MM.1S (cell line): ENCODE results near the gene OBSCN.

ENCODE experiments used
- DNase-seq: peaks from one replicate; pipeline ENCODE4 v3.0.0-alpha.2; 2015
- H2AFZ ChIP-seq: fragments of 300-600 bp; sonication (generic); 2 replicates; pipeline ENCODE4 v1.6.0; 2016; ENCODE audit warnings: antibody characterized with exemption, low read length
- H3F3A ChIP-seq: fragments of 300-600 bp; sonication (generic); 2 replicates; pipeline ENCODE4 v1.6.1; 2016; ENCODE audit warnings: mild to moderate bottlenecking, antibody characterized with exemption, low read length, moderate library complexity, mixed read lengths; ENCODE audit not compliant: insufficient read depth
- H3K27ac ChIP-seq: fragments of 300-600 bp; sonication (generic); 2 replicates; pipeline ENCODE4 v1.5.1; 2016; ENCODE audit warnings: mild to moderate bottlenecking, low read length
- H3K27me3 ChIP-seq: fragments of 300-600 bp; sonication (generic); replicated peaks from 2 replicates; pipeline ENCODE4 v1.6.0; 2016; ENCODE audit warnings: low read length; ENCODE audit not compliant: insufficient read depth
- H3K36me3 ChIP-seq: fragments of 300-600 bp; sonication (generic); replicated peaks from 2 replicates; pipeline ENCODE4 v1.6.1; 2016; ENCODE audit warnings: mild to moderate bottlenecking, low read length, mixed read lengths; ENCODE audit not compliant: insufficient read depth
- H3K4me1 ChIP-seq: fragments of 300-600 bp; sonication (generic); 2 replicates; pipeline ENCODE4 v1.6.1; 2016; ENCODE audit warnings: low read length, mixed read lengths
- H3K4me2 ChIP-seq: fragments of 300-600 bp; sonication (generic); 2 replicates; pipeline ENCODE4 v1.6.0; 2016; ENCODE audit warnings: low read depth, low read length
- H3K4me3 ChIP-seq: fragments of 300-600 bp; sonication (generic); 2 replicates; pipeline ENCODE4 v1.5.1; 2016; ENCODE audit warnings: low read length, mixed read lengths
- H3K79me2 ChIP-seq: fragments of 300-600 bp; sonication (generic); 2 replicates; pipeline ENCODE4 v1.6.1; 2016; ENCODE audit warnings: mixed run types, low read length, mixed read lengths
- H3K9ac ChIP-seq: fragments of 300-600 bp; sonication (generic); 2 replicates; pipeline ENCODE4 v1.6.1; 2016; ENCODE audit warnings: low read length, mixed read lengths
- H3K9me2 ChIP-seq: fragments of 300-600 bp; sonication (generic); replicated peaks from 2 replicates; pipeline ENCODE4 v1.6.1; 2016; ENCODE audit warnings: mild to moderate bottlenecking, low read length, mixed read lengths; ENCODE audit not compliant: insufficient read depth
- H3K9me3 ChIP-seq: fragments of 300-600 bp; sonication (generic); replicated peaks from 2 replicates; pipeline ENCODE4 v1.6.1; 2016; ENCODE audit warnings: mild to moderate bottlenecking, low read length, mixed read lengths; ENCODE audit not compliant: insufficient read depth
- H4K20me1 ChIP-seq: fragments of 300-600 bp; sonication (generic); 2 replicates; pipeline ENCODE4 v1.6.1; 2016; ENCODE audit warnings: mild to moderate bottlenecking, low read length, moderate library complexity, mixed read lengths; ENCODE audit not compliant: insufficient read depth
- EZH2 ChIP-seq: fragments of 300-600 bp; sonication (generic); optimal IDR thresholded peaks from 2 replicates; pipeline ENCODE3; 2017; ENCODE audit warnings: low read depth, mild to moderate bottlenecking, antibody characterized with exemption, low read length, mixed read lengths
- EZH2phosphoT487 ChIP-seq: fragments of 300-600 bp; sonication (generic); IDR thresholded peaks from 2 replicates; pipeline ENCODE4 v1.6.1; 2018; ENCODE audit warnings: antibody characterized with exemption, low read length
- TF ChIP-seq, protein P1 (sequence below): fragments of 300-600 bp; sonication (generic); IDR thresholded peaks from 2 replicates; pipeline ENCODE4 v1.5.1; 2016; ENCODE audit warnings: antibody characterized with exemption, low read length, mixed read lengths

Gene OBSCN

DNA sequence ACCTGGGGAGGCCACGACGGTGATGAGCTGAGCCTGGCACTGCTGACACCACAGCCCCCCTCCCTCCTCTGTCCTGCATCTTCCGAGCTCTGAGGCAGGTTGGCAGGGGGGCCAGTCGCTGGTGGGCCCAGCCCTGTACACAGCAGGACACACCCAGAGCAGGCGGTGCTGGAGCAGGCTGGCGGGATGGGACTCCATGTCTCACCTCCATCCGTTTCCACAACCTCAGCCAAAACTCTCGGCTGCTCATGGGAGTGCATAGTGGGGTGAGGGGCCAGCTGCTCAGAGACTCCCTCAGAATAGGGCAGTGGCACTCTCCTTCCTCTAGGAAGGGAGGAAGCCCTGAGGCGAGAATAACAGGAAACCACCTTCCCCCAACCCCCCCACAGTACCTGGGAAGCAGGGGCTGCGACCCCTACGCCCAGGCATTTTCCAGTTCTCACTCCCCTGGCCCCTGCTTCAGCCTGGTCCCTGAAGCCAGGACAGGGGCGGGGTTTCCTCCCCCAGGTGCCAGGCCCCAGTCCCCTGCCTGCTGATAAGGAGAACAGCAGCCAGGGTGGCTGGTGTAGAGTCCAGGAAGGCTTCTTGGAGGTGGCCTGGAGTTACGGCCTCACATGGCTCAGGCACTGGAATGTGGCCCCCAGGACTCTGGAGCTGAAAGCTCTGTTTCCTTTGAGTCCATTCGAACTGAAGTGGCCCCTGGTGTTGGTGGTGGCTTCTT is 45.4 kb upstream of the OBSCN start:
- TF ChIP-seq EZH2phosphoT487 (no peak), EZH2 (no peak)
- TF ChIP-seq, protein P1, sequence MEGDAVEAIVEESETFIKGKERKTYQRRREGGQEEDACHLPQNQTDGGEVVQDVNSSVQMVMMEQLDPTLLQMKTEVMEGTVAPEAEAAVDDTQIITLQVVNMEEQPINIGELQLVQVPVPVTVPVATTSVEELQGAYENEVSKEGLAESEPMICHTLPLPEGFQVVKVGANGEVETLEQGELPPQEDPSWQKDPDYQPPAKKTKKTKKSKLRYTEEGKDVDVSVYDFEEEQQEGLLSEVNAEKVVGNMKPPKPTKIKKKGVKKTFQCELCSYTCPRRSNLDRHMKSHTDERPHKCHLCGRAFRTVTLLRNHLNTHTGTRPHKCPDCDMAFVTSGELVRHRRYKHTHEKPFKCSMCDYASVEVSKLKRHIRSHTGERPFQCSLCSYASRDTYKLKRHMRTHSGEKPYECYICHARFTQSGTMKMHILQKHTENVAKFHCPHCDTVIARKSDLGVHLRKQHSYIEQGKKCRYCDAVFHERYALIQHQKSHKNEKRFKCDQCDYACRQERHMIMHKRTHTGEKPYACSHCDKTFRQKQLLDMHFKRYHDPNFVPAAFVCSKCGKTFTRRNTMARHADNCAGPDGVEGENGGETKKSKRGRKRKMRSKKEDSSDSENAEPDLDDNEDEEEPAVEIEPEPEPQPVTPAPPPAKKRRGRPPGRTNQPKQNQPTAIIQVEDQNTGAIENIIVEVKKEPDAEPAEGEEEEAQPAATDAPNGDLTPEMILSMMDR, result no peak
- Histone ChIP-seq H3K4me2 (no peak overlapping the region), H3K79me2 (peaks cover 12% of the 10 kb centered on the region), H4K20me1 (no peaks in the 10 kb centered on the region), H3K27ac (no peak overlapping the region), H3K4me3 (no peak overlapping the region), H3K4me1 (peaks cover 5% of the 10 kb centered on the region), H3K9me3 (no peaks in the 10 kb centered on the region), H3K9me2 (no peaks in the 10 kb centered on the region), H3K9ac (no peak overlapping the region), H3K27me3 (no peaks in the 10 kb centered on the region; the same call in 1 of the 2 replicates), H3F3A (no peaks in the 10 kb centered on the region), H2AFZ (no peak overlapping the region), H3K36me3 (no peaks in the 10 kb centered on the region)
- DNase-seq, result no peak

DNA sequence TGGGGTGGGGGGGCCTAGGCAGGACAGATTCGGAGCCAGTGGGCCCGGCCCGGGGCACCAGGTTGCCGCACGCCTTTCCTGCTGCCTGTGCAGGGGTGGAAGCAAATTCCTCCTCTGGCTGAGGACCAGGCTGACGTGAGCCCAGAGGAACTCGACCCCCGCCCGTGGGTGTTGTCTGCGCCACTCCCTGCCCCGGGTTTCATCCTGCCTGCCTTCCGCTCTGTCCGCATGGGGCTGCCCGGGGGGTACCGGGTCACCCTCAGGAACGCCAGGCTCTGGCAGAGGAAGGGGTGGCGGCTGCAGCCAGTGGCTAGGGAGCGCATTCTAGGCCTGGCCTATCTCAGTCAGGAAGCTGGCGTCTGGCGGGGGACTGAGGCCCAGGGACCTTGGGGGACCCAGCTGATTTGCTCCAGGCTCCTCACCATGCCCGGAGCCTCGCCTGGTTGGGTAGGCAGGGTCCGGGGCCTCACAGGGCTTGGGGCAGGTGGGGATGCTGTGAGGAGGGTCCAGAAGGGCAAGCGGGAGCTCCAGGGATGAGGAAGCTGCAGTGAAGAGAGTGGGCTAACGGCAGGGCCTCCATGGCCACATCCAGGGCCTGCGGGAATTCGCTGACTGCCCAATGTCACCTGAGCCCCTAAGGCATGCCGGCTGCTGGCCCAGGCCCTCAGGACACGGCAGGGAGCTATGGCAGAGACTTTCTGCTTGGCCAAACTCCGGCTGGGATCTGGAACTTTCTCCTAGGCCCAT is 44.7 kb upstream of the OBSCN start:
- DNase-seq, result no peak
- peaks cover 19% of the 10 kb centered on the region for H3K79me2 ChIP-seq
- no peaks in the 10 kb centered on the region; the same call in 1 of the 2 replicates for H3K27me3 ChIP-seq
- peaks cover 5% of the 10 kb centered on the region for H3K4me1 ChIP-seq
- no peaks in the 10 kb centered on the region for H4K20me1 ChIP-seq
- H3K36me3 ChIP-seq, result no peaks in the 10 kb centered on the region
- no peak overlapping the region for H3K27ac ChIP-seq
- no peak overlapping the region for H3K4me2 ChIP-seq
- H3K9me3 ChIP-seq, result no peaks in the 10 kb centered on the region
- H3K9ac ChIP-seq, result no peak overlapping the region
- H3K4me3 ChIP-seq, result no peak overlapping the region
- H2AFZ ChIP-seq, result no peak overlapping the region
- no peaks in the 10 kb centered on the region for H3F3A ChIP-seq
- TF ChIP-seq EZH2, result no peak
- TF ChIP-seq, protein P1, result no peak
- H3K9me2 ChIP-seq, result no peaks in the 10 kb centered on the region

DNA sequence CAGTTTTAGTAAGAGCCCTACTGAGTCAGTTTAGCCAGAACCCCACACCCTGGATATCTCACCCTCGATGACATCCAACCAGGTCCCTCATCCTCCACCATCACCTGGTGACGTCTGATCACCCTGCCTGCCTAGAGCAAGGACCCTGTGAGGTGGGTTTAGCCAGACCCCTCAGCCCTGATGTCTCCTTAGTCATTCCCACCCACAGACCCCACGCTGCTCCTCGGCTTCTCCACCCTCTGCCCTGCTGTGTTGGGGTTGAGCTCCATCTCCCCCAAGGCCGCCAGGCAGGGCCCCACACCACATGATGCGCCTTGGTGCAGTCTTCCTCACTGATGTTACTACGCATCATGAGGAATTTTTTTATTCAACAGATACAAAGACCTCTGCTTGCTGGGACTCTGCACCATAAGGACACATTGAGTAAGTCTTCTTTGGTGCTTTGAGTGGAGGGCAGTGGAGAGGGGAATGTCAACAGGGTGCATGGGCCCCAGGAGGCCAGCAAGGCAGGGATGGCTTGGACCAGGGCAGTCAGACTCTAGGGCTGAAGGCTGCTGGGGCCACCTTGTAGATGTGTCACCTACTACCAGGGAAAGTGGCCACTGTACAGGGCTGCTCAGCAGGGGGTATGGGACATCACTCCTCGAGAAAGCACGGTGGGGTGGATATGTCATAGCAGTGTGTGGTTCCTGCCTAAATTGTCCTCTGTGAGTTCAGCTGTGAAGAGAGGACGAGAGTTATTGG is 43.9 kb upstream of the OBSCN start:
- Histone ChIP-seq H4K20me1 (no peaks in the 10 kb centered on the region), H3K27ac (no peak overlapping the region), H3K9me2 (no peaks in the 10 kb centered on the region), H3F3A (no peaks in the 10 kb centered on the region), H2AFZ (no peak overlapping the region), H3K27me3 (no peaks in the 10 kb centered on the region; the same call in 1 of the 2 replicates), H3K4me2 (no peak overlapping the region), H3K9ac (no peak overlapping the region), H3K9me3 (no peaks in the 10 kb centered on the region), H3K36me3 (no peaks in the 10 kb centered on the region), H3K79me2 (peaks cover 27% of the 10 kb centered on the region), H3K4me3 (no peak overlapping the region), H3K4me1 (peaks cover 5% of the 10 kb centered on the region)
- DNase-seq, result no peak
- TF ChIP-seq EZH2phosphoT487, result no peak
- TF ChIP-seq, protein P1, result no peak
- no peak for TF ChIP-seq EZH2
